ENCODE data around the gene OST4. TPM values are rescaled to one million over a fixed set of nuclear protein-coding genes. Genes with fewer than 3 reads are reported as not detected.
A peak's percentile ranks its signal among the peaks of the same experiment; 100 is the strongest.

Gene OST4
- total RNA-seq, 1 experiment from 2014 or later = 325 TPM

- no peak for DNase-seq (ENCODE audit: low read depth)
Observed at GRCh38 chr2:27053776-27054175, 17.7 kb downstream of the OST4 start.

DNA sequence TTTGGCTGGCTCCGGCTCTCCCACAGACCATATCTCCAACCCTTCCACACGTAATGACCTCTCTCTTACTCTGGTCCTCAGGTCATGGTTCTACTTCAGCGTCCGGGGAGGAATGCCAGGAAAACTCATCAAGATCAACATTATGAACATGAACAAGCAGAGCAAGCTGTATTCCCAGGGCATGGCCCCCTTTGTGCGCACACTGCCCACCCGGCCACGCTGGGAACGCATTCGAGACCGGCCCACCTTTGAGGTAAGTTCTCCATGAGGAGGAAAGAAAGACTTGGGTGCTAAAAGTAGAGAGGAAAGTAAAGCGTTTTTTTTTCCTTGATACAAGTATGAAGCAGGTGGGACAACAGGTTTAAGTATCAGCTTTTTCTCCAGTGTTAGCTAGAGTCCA lies 18.1 kb downstream of the OST4 start:
- DNase-seq (ENCODE audit: low read depth) = no peak

GRCh38 chr2:27051902-27052645 lies 19.4 kb downstream of the OST4 start:
- no peak for DNase-seq (ENCODE audit: low read depth)

GRCh38 chr2:27050996-27051901 lies 20.2 kb downstream of the OST4 start, which contains the start of gene AGBL5:
Gene AGBL5, plus strand, starts transcription at chr2:27051668. Its CDS starts 1,291 bp downstream, at chr2:27052959.
- peak; percentile 88 for DNase-seq (ENCODE audit: low read depth)

GRCh38 chr2:27050281-27050995 lies 21.0 kb downstream of the OST4 start:
- peak; percentile 95 for DNase-seq (ENCODE audit: low read depth)

- DNase-seq (ENCODE audit: low read depth) = no peak
Observed at GRCh38 chr2:27049422-27050280, 21.8 kb downstream of the OST4 start.

GRCh38 chr2:27042985-27043634 lies 28.3 kb downstream of the OST4 start:
- DNase-seq (ENCODE audit: low read depth) = peak; percentile 46

- no peak for DNase-seq (ENCODE audit: low read depth)
Observed at GRCh38 chr2:27042159-27042661, 29.2 kb downstream of the OST4 start.

DNA sequence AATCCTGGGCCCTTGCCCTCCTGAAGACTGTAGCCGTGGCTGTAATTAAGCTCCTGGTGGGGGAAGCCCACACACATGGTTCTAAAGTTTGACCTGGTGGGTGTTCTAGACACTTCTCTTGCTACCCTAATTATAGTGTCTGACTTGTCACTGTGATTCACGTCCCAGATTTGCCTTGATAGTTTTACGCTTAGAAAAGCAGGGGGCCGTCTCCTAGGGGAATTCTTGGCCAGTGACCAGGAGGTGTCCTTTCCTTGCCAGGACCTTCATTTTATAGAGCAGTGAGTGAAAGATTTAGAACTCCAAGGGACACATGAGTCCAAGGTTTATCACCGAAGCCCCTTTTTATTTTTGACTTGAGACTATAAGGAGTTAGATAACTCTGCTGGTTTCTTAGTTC lies 29.7 kb downstream of the OST4 start:
- no peak for DNase-seq (ENCODE audit: low read depth)

GRCh38 chr2:27040282-27040681 lies 31.2 kb downstream of the OST4 start:
- DNase-seq (ENCODE audit: low read depth) = no peak

- DNase-seq (ENCODE audit: low read depth) = no peak
Observed at GRCh38 chr2:27039871-27040270, 31.6 kb downstream of the OST4 start.

DNA sequence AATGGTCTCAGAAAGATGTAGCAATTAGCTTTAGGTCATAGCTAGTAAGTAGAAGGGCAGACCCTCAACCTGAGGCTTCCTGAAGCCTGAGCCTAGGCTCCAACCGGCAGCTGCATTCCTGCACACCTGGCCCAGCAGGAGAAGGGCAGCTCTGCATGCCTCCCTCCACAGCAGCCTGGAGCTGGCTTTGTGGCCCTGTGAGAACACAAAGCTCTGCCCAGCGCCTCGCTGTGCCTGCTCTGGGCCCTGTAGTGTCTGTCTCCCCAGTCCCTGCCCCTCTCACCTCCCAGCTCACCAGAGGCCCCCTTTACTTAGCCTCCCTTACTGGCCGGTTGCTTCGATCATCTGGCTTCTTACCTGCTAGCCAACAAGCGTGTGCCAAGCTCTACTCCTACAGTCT lies 32.0 kb downstream of the OST4 start:
- no peak for DNase-seq (ENCODE audit: low read depth)

GRCh38 chr2:27038631-27039339 lies 32.7 kb downstream of the OST4 start:
- DNase-seq (ENCODE audit: low read depth) = no peak

- no peak for DNase-seq (ENCODE audit: low read depth)
Observed at GRCh38 chr2:27038012-27038411, 33.4 kb downstream of the OST4 start.

GRCh38 chr2:27033253-27033852 lies 38.1 kb downstream of the OST4 start:
- no peak for DNase-seq (ENCODE audit: low read depth)

DNA sequence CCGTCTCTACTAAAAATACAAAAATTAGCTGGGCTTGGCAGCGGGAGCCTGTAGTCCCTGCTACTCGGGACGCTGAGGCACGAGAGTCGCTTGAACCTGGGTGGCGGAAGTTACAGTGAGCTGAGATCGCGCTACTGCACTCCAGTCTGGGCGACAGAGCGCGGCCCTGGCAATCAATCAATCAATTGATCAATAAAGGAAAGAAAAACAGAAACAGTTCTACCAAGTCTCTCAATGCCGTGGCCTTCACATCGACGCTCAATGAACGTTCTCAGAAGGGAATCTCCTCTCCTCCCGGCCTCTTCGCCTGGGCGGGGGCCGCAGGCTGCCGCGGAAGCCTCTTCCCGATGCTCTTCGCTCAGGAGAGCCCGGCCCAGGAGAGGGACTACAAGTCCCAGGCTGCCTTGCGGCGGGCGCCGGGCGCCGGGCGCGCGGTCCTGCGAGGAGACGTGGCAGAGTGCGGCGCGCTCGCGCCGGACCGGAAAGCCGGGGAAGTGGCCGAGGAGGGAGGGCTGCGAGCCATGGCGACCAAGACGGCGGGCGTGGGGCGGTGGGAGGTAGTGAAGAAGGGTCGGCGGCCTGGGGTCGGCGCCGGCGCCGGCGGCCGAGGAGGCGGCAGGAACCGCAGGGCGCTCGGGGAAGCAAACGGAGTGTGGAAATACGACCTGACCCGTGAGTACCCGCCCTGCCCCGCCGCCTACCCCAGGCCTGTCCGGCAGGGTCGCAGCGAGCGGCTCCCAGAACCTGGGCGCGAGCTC lies 38.8 kb downstream of the OST4 start, which contains the start of gene TMEM214:
Gene TMEM214, plus strand, starts transcription at position 471 of the 758 bp plus-strand sequence. Its CDS starts 51 bp downstream, at position 522.
- peak; percentile 81 for DNase-seq (ENCODE audit: low read depth)

DNA sequence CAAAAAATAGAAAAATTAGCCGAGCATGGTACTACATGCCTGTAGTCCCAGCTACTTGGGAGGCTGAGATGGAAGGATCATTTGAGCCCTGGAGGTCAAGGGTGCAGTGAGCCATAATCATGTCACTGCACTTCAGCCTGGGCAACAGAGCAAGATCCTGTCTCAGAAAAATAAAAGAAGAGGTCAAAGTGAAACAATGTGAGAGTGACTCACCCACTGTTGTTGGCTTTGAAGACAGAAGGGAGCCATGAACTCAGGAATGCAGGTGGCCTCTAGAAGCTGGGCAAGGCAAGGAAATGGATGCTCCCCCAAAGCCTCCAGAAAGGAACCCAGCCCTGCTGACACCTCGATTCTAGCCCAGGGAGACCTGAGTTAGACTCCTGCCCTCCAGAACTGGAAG lies 42.4 kb downstream of the OST4 start:
- no peak for DNase-seq (ENCODE audit: low read depth)

DNA sequence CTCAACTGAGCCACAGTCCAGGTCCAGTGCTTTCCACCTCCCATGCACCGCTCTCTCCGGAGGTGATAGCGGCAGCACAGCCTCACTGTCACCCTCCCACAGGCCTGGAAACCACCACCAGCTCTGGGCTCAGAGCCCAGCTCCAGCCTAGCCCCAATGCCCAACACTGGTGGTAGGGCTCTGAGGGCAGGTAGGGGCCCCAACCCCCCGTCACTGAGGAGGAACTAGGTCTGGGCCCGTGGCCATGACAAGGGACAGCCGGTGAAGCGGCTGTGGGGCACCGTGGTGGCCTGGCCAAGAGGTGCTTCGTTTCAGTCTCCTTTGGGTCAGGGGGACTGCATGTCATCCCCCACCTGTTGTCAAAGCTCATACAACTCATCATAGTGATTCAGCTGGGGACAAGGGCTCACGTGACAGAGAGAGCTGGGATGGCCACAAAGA lies 44.2 kb downstream of the OST4 start:
- DNase-seq (ENCODE audit: low read depth) = no peak
